IMR-90 (cell line): Measurements from ENCODE around the gene SIPA1L3. TPM values are rescaled to one million over a fixed set of nuclear protein-coding genes. Genes with fewer than 3 reads are reported as not detected.

Experiments used
- ATAC-seq: fragments of 200-7000 bp; cut with Tn5 transposase; 2 replicates; pipeline ENCODE4 v1.9.1; 2020; ENCODE audit warnings: low read depth, mild to moderate bottlenecking, moderate library complexity
- BruUV-seq: library from RNA; stranded (reverse); fragments of 400-500 nt; replicated peaks from 2 replicates; lab custom pipeline; 2021; lab: Mats Ljungman, UMichigan
- CTCF ChIA-PET: fragments of 300-600 bp; formaldehyde crosslinking; extraction: SDS; loops from one replicate; lab custom pipeline; 2021; ENCODE audit warnings: antibody characterized with exemption; lab: Yijun Ruan, JAX
- POLR2A ChIA-PET: fragments of 300-600 bp; sonication (Branson Sonifier 250); formaldehyde crosslinking; loops from one replicate; lab custom pipeline; 2022; ENCODE audit warnings: antibody characterized with exemption; ENCODE audit not compliant: unreplicated experiment; lab: Charles Lee
- DNase-seq: peaks from one replicate; pipeline ENCODE4 v3.0.0; 2013
- H2AFZ ChIP-seq: replicated peaks from 2 replicates; pipeline ENCODE3; 2013; ENCODE audit warnings: low read length, mild to moderate bottlenecking; ENCODE audit not compliant: poor library complexity
- H2AK5ac ChIP-seq: 2 replicates; pipeline ENCODE4 v1.6.1; 2013; ENCODE audit warnings: low read depth, low read length, inconsistent platforms
- H2AK9ac ChIP-seq: replicated peaks from 2 replicates; pipeline ENCODE3; 2013; ENCODE audit warnings: mild to moderate bottlenecking, low read depth, low read length, moderate library complexity; ENCODE audit not compliant: poor library complexity
- H2BK120ac ChIP-seq: 2 replicates; pipeline ENCODE4 v1.6.1; 2013; ENCODE audit warnings: low read depth, low read length, inconsistent platforms
- H2BK15ac ChIP-seq: 3 replicates; pipeline ENCODE4 v1.6.1; 2013; ENCODE audit warnings: low read depth, low read length, inconsistent platforms
- H2BK20ac ChIP-seq: 2 replicates; pipeline ENCODE4 v1.6.1; 2013; ENCODE audit warnings: low read depth, mild to moderate bottlenecking, inconsistent platforms, low read length, moderate library complexity
- H2BK5ac ChIP-seq: 2 replicates; pipeline ENCODE4 v1.6.1; 2013; ENCODE audit warnings: mild to moderate bottlenecking, low read depth, low read length, inconsistent platforms; ENCODE audit not compliant: poor library complexity, severe bottlenecking
- H3K14ac ChIP-seq: replicated peaks from 2 replicates; pipeline ENCODE4 v1.6.1; 2013; ENCODE audit warnings: low read depth, low read length, inconsistent platforms
- H3K18ac ChIP-seq: 2 replicates; pipeline ENCODE4 v1.6.1; 2013; ENCODE audit warnings: low read depth, low read length, control low read depth
- H3K23ac ChIP-seq: 2 replicates; pipeline ENCODE4 v1.6.1; 2013; ENCODE audit warnings: low read depth, low read length, inconsistent platforms
- H3K27ac ChIP-seq: 2 replicates; pipeline ENCODE4 v1.5.1; 2013; ENCODE audit warnings: mild to moderate bottlenecking, control low read depth, low read length; ENCODE audit not compliant: insufficient read depth
- H3K27me3 ChIP-seq: 2 replicates; pipeline ENCODE4 v1.6.1; 2013; ENCODE audit warnings: low read length; ENCODE audit not compliant: control insufficient read depth, insufficient read depth
- H3K36me3 ChIP-seq: 2 replicates; pipeline ENCODE4 v1.6.1; 2013; ENCODE audit warnings: low read length, mixed read lengths; ENCODE audit not compliant: control insufficient read depth, insufficient read depth
- H3K4ac ChIP-seq: 2 replicates; pipeline ENCODE4 v1.6.1; 2013; ENCODE audit warnings: low read depth, low read length, inconsistent platforms
- H3K4me1 ChIP-seq: 2 replicates; pipeline ENCODE4 v1.6.1; 2013; ENCODE audit warnings: low read length, mixed read lengths; ENCODE audit not compliant: control insufficient read depth, insufficient read depth
- H3K4me2 ChIP-seq: 2 replicates; pipeline ENCODE4 v1.6.1; 2013; ENCODE audit warnings: low read depth, mild to moderate bottlenecking, control low read depth, low read length, moderate library complexity
- H3K4me3 ChIP-seq: 2 replicates; pipeline ENCODE4 v1.5.1; 2013; ENCODE audit warnings: low read depth, mild to moderate bottlenecking, control low read depth, low read length, moderate library complexity; ENCODE audit not compliant: insufficient read depth
- H3K56ac ChIP-seq: 2 replicates; pipeline ENCODE4 v1.6.1; 2013; ENCODE audit warnings: low read length, inconsistent platforms; ENCODE audit not compliant: insufficient read depth; ENCODE audit errors: extremely low read depth
- H3K79me1 ChIP-seq, 2 experiments: 2 replicates each; pipeline ENCODE4 v1.6.1; 2013; ENCODE audit warnings: low read length in 2 of 2, inconsistent platforms in 1 of 2, low read depth in 1 of 2
- H3K9ac ChIP-seq: 2 replicates; pipeline ENCODE4 v1.6.1; 2013; ENCODE audit warnings: low read depth, low read length, control low read depth
- H3K9me1 ChIP-seq: 2 replicates; pipeline ENCODE4 v1.6.1; 2013; ENCODE audit warnings: low read length, inconsistent platforms; ENCODE audit not compliant: insufficient read depth
- H3K9me3 ChIP-seq: 2 replicates; pipeline ENCODE4 v1.6.1; 2013; ENCODE audit warnings: low read length; ENCODE audit not compliant: control insufficient read depth, insufficient read depth
- H4K20me1 ChIP-seq: 2 replicates; pipeline ENCODE4 v1.6.1; 2013; ENCODE audit warnings: low read length, inconsistent platforms; ENCODE audit not compliant: insufficient read depth
- H4K5ac ChIP-seq: 2 replicates; pipeline ENCODE4 v1.6.1; 2013; ENCODE audit warnings: mild to moderate bottlenecking, low read depth, low read length, control low read depth
- H4K8ac ChIP-seq, 2 experiments: 2 replicates each; pipeline ENCODE4 v1.6.1; 2013; ENCODE audit warnings: low read depth in 2 of 2, low read length in 2 of 2, control low read depth in 1 of 2, inconsistent platforms in 1 of 2
- H4K91ac ChIP-seq: 2 replicates; pipeline ENCODE4 v1.6.1; 2013; ENCODE audit warnings: low read depth, low read length, inconsistent platforms; ENCODE audit not compliant: insufficient read depth
- CEBPB ChIP-seq: IDR thresholded peaks from 2 replicates; pipeline ENCODE4 v1.6.1; 2012; ENCODE audit warnings: low read depth, low read length, improper control_type of control experiment
- CHD1 ChIP-seq: IDR thresholded peaks from 2 replicates; pipeline ENCODE4 v1.6.1; 2012; ENCODE audit warnings: low read depth, low read length, improper control_type of control experiment
- MAZ ChIP-seq: IDR thresholded peaks from 2 replicates; pipeline ENCODE4 v1.6.1; 2012; ENCODE audit warnings: low read depth, mild to moderate bottlenecking, low read length, improper control_type of control experiment, moderate library complexity, borderline replicate concordance
- POLR2A ChIP-seq: IDR thresholded peaks from 2 replicates; pipeline ENCODE4 v1.6.1; 2012; ENCODE audit warnings: mild to moderate bottlenecking, low read depth, low read length
- WGBS, 2 experiments: methylation state at CpG; one replicate each; pipeline versions ENCODE4 v1.1.5 to v1.1.7; 2013; ENCODE audit warnings: missing lambda C conversion rate in 2 of 2; ENCODE audit not compliant: insufficient read length in 1 of 2; ENCODE audit errors: extremely low coverage in 2 of 2; 5-methylcytosine and 5-hydroxymethylcytosine counted together
- dilution Hi-C: fragments of 300-500 bp; cut with HindIII; formaldehyde crosslinking; loops from one replicate; pipeline ENCODE4 v1.14.3; 2018; ENCODE audit warnings: low sequenced_read_pairs; ENCODE audit not compliant: unreplicated experiment
- in situ Hi-C: fragments of 300-500 bp; cut with MboI; formaldehyde crosslinking; loops from 3 replicates; pipeline ENCODE4 v1.14.3; 2019; ENCODE audit warnings: low sequenced_read_pairs, inconsistent platforms, mixed read lengths
- intact Hi-C: fragments of 100-400 bp; cut with micrococcal nuclease; formaldehyde crosslinking; loops from 2 replicates; pipeline ENCODE4 v1.10.0; 2022
- polyA plus RNA-seq, 3 experiments: library from polyadenylated mRNA; depleted of rRNA; stranded (reverse); fragments of >200 nt; gene quantifications; 2 replicates each; pipeline ENCODE4 v1.2.3, GENCODE V29; 2012; ENCODE audit warnings: low replicate concordance in 1 of 3
- total RNA-seq: library from RNA; depleted of rRNA; stranded (reverse); fragments of >200 nt; gene quantifications from 2 replicates; pipeline ENCODE4 v1.2.3, GENCODE V29; 2012

SIPA1L3 gene
- total and polyA plus RNA-seq, 2 of the 4 experiments (the other 2 are of a cell fraction), result 4.1 to 9.4 TPM

DNA sequence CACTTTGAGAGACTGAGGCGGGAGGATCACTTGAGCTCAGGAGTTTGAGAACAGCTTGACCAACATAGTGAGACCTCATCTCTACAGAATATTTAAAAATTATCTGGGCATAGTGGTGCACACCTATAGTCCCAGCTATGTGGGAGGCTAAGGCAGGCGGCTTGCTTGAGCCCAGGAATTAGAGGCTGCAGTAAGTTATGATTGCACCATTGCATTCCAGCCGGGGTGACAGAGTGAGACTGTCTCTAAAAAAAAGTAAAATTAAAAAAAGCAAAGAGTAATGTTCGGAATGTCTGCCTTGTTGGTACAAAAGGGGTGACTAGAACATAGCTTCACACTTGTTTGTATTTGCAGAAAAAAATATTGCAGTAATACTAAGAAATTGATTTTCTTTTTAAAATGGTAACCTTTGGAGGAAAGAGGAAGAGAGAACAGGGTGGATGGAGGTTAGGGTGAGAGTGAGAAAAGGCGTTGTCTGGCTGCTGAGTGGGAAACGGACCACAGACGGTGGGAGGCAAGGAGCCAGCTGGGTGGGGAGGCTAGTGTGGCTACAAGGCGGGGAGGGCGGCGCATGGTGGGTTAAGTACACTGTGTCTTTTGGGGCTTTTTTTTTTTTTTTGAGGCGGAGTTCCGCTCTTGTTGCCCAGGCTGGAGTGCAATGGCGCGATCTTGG, 339.0 kb downstream of the SIPA1L3 start:
- H3K56ac ChIP-seq, result no peak overlapping the region
- H3K4me1 ChIP-seq, result peaks cover 7% of the 10 kb centered on the region
- peak overlapping the region; percentile 60; the same call in 1 of the 2 replicates for H3K9ac ChIP-seq
- H2AFZ ChIP-seq, result peak overlapping the region; percentile 16
- H2BK20ac ChIP-seq, result no peak overlapping the region; the same call in 1 of the 2 replicates
- peak overlapping the region; percentile 7; the same call in 1 of the 2 replicates for H4K91ac ChIP-seq
- peak overlapping the region in 1 of 2 experiments; percentile 39; a peak in 1 of 4 replicates for H4K8ac ChIP-seq
- in situ Hi-C loops (loop anchor here (25.0 kb wide), 1 partner anchor 391 kb away; the partner anchor contains the start of gene ACTN4), intact Hi-C loops (no loop called here), dilution Hi-C loops (no loop called here)
- peak overlapping the region; percentile 29 for H2BK120ac ChIP-seq
- no TSS peak for BruUV-seq
- H2BK5ac ChIP-seq, result peak overlapping the region; percentile 73
- H2AK9ac ChIP-seq, result no peak overlapping the region
- WGBS, 2 experiments, result 80% methylated on average over 3 of the region's 14 CpGs; no CpG with 5 or more reads in 1 of the 2 experiments
- CTCF ChIA-PET, result interaction anchor here (1.3 kb wide), 1 partner anchor 74 kb away, joined by 4 read pairs; the partner anchor contains the start of gene KCNK6
- POLR2A ChIA-PET, result no interaction called here
- TF ChIP-seq CEBPB, result peak; percentile 79
- TF ChIP-seq POLR2A, result no peak
- TF ChIP-seq MAZ, result no peak
- no peak for TF ChIP-seq CHD1
- no peaks in the 10 kb centered on the region for H3K79me1 ChIP-seq
- H3K23ac ChIP-seq, result no peak overlapping the region
- no peaks in the 10 kb centered on the region for H4K20me1 ChIP-seq
- DNase-seq (peak; percentile 27), ATAC-seq (peak; percentile 75)
- H2AK5ac ChIP-seq, result peak overlapping the region; percentile 82; the same call in 1 of the 2 replicates
- H3K18ac ChIP-seq, result peak overlapping the region; percentile 89
- no peaks in the 10 kb centered on the region for H3K36me3 ChIP-seq
- peak overlapping the region; percentile 83 for H3K27ac ChIP-seq
- H3K27me3 ChIP-seq, result no peaks in the 10 kb centered on the region
- peak overlapping the region; percentile 53; the same call in 1 of the 2 replicates for H3K4me2 ChIP-seq
- H3K4me3 ChIP-seq, result no peak overlapping the region
- no peaks in the 10 kb centered on the region for H3K9me3 ChIP-seq
- H4K5ac ChIP-seq, result peak overlapping the region; percentile 82; the same call in 1 of the 2 replicates
- H3K4ac ChIP-seq, result peak overlapping the region; percentile 17; the same call in 1 of the 2 replicates
- H3K9me1 ChIP-seq, result no peaks in the 10 kb centered on the region
- H2BK15ac ChIP-seq, result no peak overlapping the region
- H3K14ac ChIP-seq, result no peak overlapping the region
